Measurements from ENCODE around the gene TTC22. TPM values are rescaled to one million over a fixed set of nuclear protein-coding genes. Genes with fewer than 3 reads are reported as not detected.

Gene TTC22
- total RNA-seq, 4 donors from 2014 or later = 0.93 to 7.3 (median 1.0) TPM; not detected in 1

DNA sequence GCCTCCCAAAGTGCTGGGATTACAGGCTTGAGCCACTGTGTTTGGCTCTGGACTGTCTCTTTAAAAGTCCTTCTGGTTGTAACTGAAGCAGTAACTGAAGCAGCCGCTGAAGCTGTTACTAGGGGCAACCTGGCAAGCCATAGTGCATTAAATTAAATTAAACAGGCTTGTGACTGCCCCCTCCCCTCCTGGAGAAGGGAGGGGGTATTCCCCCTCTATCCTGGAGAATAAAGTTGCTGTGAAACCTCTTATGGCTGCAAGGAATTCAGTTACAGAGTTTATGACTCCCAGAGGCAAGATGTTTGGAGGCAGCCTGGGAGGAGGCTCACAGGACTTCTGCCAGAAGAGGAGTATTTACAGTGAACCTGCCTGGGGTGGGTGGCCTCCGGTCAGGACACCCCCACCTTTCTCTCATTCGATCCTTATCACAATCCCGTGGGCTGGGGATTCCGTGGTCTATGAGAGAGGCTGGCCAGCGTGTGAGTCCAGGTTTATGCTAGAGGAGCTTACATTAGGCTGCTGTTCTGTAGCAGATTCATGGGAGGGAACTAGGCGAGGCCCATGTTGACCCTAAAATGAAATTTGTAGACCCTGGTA, 8.3 kb downstream of the TTC22 start:
- Histone ChIP-seq H3K4me3 (no peak overlapping the region), H3K9me3 (peaks cover 0 to 13% (median 0%) of the 10 kb centered on the region in 3 donors), H3K4me1 (no peaks in the 10 kb centered on the region), H3K36me3 (no peaks in the 10 kb centered on the region), H3K27ac (no peak overlapping the region), H3K27me3 (peaks cover 28% of the 10 kb centered on the region)
- TF ChIP-seq, protein P1, sequence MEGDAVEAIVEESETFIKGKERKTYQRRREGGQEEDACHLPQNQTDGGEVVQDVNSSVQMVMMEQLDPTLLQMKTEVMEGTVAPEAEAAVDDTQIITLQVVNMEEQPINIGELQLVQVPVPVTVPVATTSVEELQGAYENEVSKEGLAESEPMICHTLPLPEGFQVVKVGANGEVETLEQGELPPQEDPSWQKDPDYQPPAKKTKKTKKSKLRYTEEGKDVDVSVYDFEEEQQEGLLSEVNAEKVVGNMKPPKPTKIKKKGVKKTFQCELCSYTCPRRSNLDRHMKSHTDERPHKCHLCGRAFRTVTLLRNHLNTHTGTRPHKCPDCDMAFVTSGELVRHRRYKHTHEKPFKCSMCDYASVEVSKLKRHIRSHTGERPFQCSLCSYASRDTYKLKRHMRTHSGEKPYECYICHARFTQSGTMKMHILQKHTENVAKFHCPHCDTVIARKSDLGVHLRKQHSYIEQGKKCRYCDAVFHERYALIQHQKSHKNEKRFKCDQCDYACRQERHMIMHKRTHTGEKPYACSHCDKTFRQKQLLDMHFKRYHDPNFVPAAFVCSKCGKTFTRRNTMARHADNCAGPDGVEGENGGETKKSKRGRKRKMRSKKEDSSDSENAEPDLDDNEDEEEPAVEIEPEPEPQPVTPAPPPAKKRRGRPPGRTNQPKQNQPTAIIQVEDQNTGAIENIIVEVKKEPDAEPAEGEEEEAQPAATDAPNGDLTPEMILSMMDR (IDR thresholded peaks at IDR 0.05) = no peak
- TF ChIP-seq POLR2A (IDR thresholded peaks at IDR 0.05) (no peak), POLR2AphosphoS5 (IDR thresholded peaks at IDR 0.05) (no peak), EP300 (IDR thresholded peaks at IDR 0.05) (no peak)
- 20 to 47% methylated on average over 1 to 2 of the region's 7 CpGs for WGBS, 2 donors (ENCODE audit: low coverage in 1 of 2)
- ATAC-seq = no peak

DNA sequence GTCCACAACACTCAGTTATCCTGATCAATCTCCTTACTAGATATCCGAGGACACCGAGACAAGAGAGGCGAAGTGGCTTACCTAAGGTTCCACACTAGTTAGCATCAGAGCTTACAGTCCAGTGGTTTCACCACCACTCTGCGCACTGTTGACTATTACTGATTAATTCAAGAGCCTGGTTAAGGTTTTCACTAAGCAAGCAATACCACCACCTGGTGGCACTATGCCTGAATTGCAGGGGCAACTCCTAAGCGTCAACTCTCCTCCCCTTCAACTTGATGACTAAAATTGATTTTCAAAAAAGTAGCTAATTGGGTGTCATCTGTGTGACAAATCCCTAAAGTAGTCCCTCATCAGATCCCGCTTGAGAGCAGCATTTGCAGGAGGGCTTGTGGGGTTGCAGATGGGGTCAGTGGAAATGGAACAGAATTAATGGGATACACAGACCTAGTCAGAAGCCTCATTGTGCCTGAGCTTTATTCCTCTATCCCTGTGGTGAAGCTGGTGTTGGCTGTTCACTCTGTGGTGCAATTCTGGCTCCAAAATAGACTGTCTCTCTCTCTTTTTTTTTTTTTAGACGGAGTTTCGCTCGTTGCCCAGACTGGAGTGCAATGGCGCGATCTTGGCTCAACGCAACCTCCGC, 9.1 kb downstream of the TTC22 start:
- Histone ChIP-seq H3K4me3 (no peak overlapping the region), H3K27ac (no peak overlapping the region), H3K4me1 (no peaks in the 10 kb centered on the region), H3K9me3 (peaks cover 0 to 13% (median 0%) of the 10 kb centered on the region in 3 donors), H3K36me3 (no peaks in the 10 kb centered on the region), H3K27me3 (peaks cover 36% of the 10 kb centered on the region)
- no peak for ATAC-seq
- 54 to 71% methylated on average over 3 to 4 of the region's 13 CpGs for WGBS, 2 donors (ENCODE audit: low coverage in 1 of 2)
- no peak for TF ChIP-seq POLR2A (IDR thresholded peaks at IDR 0.05)
- TF ChIP-seq EP300 (IDR thresholded peaks at IDR 0.05) = no peak
- TF ChIP-seq POLR2AphosphoS5 (IDR thresholded peaks at IDR 0.05) = no peak
- TF ChIP-seq, protein P1 (IDR thresholded peaks at IDR 0.05) = no peak

DNA sequence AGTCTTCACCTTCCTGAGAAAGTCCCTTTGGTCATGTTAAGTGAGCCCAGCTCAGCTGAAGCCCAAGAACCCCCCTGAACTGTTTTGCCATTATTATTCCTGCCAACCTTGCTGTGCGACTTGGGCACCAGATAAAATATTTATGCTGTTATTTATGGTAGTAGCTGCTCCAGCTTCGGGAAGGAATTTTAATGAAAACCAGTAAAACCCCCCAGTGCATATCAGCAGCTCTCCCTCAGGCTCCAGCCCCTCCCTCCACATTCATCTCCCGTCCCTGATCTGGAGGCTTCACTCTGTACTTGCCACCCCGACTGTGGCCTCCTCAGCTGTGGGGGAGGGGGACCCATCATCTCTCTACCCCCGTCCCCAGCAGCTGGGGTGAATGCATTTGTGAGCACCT, 12.7 kb downstream of the TTC22 start:
- H3K27me3 ChIP-seq = peaks cover 42% of the 10 kb centered on the region
- no peak overlapping the region for H3K4me3 ChIP-seq
- H3K27ac ChIP-seq = no peak overlapping the region
- H3K9me3 ChIP-seq = peaks cover 0 to 13% (median 0%) of the 10 kb centered on the region in 3 donors
- no CpG with 5 or more reads among the region's 5 CpGs for WGBS, 2 donors (ENCODE audit: low coverage in 1 of 2)
- ATAC-seq = no peak
- H3K36me3 ChIP-seq = no peaks in the 10 kb centered on the region
- no peaks in the 10 kb centered on the region for H3K4me1 ChIP-seq
- TF ChIP-seq EP300 (IDR thresholded peaks at IDR 0.05) (no peak), POLR2A (IDR thresholded peaks at IDR 0.05) (no peak), POLR2AphosphoS5 (IDR thresholded peaks at IDR 0.05) (no peak)
- TF ChIP-seq, protein P1 (IDR thresholded peaks at IDR 0.05) = no peak

DNA sequence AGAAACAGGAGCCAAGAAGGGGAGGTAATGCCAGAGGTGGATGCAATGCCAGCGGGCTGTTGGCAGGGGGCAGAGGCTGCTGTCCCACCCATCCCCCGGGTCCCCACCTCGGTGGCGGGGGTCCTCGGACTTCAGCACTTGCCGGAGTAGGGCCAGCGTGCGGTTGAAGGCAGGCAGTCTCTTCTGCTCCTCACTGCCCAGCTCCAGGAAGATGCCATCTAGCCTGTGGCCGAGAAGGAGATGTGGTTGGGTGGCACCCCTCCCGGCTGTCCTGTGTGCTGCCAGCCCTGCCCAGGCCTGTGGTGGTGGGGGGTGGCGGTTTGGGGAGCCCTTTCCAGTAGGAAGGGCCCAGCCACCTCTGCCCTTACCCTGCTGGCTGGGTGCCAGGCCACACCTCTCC, 13.5 kb downstream of the TTC22 start:
- ATAC-seq = no peak
- no peaks in the 10 kb centered on the region for H3K4me1 ChIP-seq
- H3K36me3 ChIP-seq = no peaks in the 10 kb centered on the region
- H3K9me3 ChIP-seq = peaks cover 0 to 11% (median 0%) of the 10 kb centered on the region in 3 donors
- H3K4me3 ChIP-seq = no peak overlapping the region
- H3K27me3 ChIP-seq = peaks cover 42% of the 10 kb centered on the region
- no peak overlapping the region for H3K27ac ChIP-seq
- TF ChIP-seq POLR2A (IDR thresholded peaks at IDR 0.05) (no peak), POLR2AphosphoS5 (IDR thresholded peaks at IDR 0.05) (no peak), EP300 (IDR thresholded peaks at IDR 0.05) (no peak)
- TF ChIP-seq, protein P1 (IDR thresholded peaks at IDR 0.05) = no peak
- 80 to 83% methylated on average over 1 to 2 of the region's 11 CpGs for WGBS, 2 donors (ENCODE audit: low coverage in 1 of 2)

DNA sequence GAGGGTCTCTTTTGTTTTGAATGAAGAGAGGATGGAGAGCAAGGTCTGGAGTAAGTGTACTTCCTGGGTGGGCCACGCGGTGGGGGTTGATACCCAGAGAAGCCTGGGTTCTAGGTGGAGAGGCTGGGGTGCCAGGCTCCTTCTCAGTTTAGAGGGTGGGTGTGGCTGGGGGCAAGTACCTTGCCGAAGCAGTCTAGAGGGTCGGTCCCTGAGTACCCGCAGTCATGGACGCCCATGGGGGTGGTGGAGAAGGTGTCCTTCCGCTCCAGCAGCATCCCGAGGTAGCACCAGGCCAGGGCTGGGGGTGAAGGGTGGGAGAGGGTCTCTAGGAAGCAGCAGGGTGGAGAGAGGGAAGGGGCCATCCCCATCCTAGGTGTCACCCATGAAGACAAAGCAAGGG, 14.3 kb downstream of the TTC22 start:
- 90 to 94% methylated on average over 2 of the region's 8 CpGs for WGBS, 2 donors (ENCODE audit: low coverage in 1 of 2)

More for the DNA sequence above, 14.3 kb downstream of the TTC22 start:
- Histone ChIP-seq H3K4me3 (no peak overlapping the region), H3K9me3 (peaks cover 0 to 2% (median 0%) of the 10 kb centered on the region in 3 donors), H3K36me3 (no peaks in the 10 kb centered on the region), H3K4me1 (no peaks in the 10 kb centered on the region), H3K27me3 (peaks cover 42% of the 10 kb centered on the region), H3K27ac (no peak overlapping the region)
- TF ChIP-seq EP300 (IDR thresholded peaks at IDR 0.05) (no peak), POLR2AphosphoS5 (IDR thresholded peaks at IDR 0.05) (no peak), POLR2A (IDR thresholded peaks at IDR 0.05) (no peak)
- TF ChIP-seq, protein P1 (IDR thresholded peaks at IDR 0.05) = no peak
- ATAC-seq = no peak
